A549 (cell line): ENCODE data around the gene TMEM200C.

Experiments
- CEBPB ChIP-seq, 2 experiments: fragments of >200 bp in 1 of 2; sonication (Bioruptor Twin) in 1 of 2; formaldehyde crosslinking in 1 of 2; IDR thresholded peaks; 2 replicates each; pipeline ENCODE4 v1.6.1; 2012 to 2016
- CHD2 ChIP-seq: fragments of 150-350 bp; IDR thresholded peaks from 2 replicates; pipeline ENCODE4 v1.6.1; 2014; ENCODE audit warnings: low read length; ENCODE audit not compliant: partially characterized antibody
- EHF ChIP-seq: fragments of 250-450 bp; sonication (Bioruptor Pico); IDR thresholded peaks from 2 replicates; pipeline ENCODE4 v1.5.0; 2020; ENCODE audit warnings: mild to moderate bottlenecking
- PHF8 ChIP-seq: fragments of 200-600 bp; sonication (generic); IDR thresholded peaks from 2 replicates; pipeline ENCODE4 v1.6.1; 2016; ENCODE audit warnings: low read depth, mild to moderate bottlenecking, antibody characterized with exemption, moderate library complexity, borderline replicate concordance
- POLR2A ChIP-seq: IDR thresholded peaks from 2 replicates; pipeline ENCODE4 v1.6.1; 2012; ENCODE audit warnings: mild to moderate bottlenecking, low read length
- RAD21 ChIP-seq, 2 experiments: fragments of >200 bp in 1 of 2; sonication (Bioruptor Twin) in 1 of 2; formaldehyde crosslinking in 1 of 2; IDR thresholded peaks in 1 of 2; conservative IDR thresholded peaks in 1 of 2; 2 replicates in 1 of 2; 3 replicates in 1 of 2; pipeline ENCODE4 v1.6.1; 2012 to 2018; ENCODE audit warnings: inconsistent platforms in 1 of 2
- TF ChIP-seq, protein P1 (sequence below): fragments of >200 bp; sonication (Bioruptor Twin); formaldehyde crosslinking; IDR thresholded peaks from 3 replicates; pipeline ENCODE4 v1.5.1; 2016
- TF ChIP-seq, protein P2 (sequence below): fragments of >200 bp; sonication (Bioruptor Twin); formaldehyde crosslinking; IDR thresholded peaks from 3 replicates; pipeline ENCODE4 v1.6.1; 2016
- TF ChIP-seq, protein P3 (sequence below): IDR thresholded peaks from 2 replicates; pipeline ENCODE4 v1.6.1; 2012

DNA sequence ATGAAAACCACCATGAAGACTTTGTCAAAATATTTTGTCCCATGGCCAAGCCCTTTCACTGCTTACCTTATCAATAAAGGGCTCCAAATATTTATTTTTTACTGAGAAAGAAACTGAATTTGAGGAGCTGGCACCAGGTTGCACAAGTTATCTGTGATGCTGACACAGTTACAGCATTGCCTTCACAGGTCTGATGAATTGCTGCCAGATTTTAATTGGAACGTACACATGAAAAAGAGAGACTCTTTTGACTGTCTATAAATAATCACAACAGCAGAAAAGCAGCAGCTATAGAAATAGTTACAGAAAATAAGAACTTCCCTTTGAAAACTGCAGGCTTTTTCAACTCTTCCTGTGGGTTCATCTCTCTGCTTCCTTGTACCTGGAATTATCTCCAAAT is 23.9 kb downstream of the TMEM200C start:
- TF ChIP-seq CEBPB (IDR thresholded peaks at IDR 0.05), result no peak
- TF ChIP-seq, protein P1, sequence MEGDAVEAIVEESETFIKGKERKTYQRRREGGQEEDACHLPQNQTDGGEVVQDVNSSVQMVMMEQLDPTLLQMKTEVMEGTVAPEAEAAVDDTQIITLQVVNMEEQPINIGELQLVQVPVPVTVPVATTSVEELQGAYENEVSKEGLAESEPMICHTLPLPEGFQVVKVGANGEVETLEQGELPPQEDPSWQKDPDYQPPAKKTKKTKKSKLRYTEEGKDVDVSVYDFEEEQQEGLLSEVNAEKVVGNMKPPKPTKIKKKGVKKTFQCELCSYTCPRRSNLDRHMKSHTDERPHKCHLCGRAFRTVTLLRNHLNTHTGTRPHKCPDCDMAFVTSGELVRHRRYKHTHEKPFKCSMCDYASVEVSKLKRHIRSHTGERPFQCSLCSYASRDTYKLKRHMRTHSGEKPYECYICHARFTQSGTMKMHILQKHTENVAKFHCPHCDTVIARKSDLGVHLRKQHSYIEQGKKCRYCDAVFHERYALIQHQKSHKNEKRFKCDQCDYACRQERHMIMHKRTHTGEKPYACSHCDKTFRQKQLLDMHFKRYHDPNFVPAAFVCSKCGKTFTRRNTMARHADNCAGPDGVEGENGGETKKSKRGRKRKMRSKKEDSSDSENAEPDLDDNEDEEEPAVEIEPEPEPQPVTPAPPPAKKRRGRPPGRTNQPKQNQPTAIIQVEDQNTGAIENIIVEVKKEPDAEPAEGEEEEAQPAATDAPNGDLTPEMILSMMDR, result no peak
- no peak for TF ChIP-seq POLR2A
- no peak for TF ChIP-seq RAD21 (conservative IDR thresholded peaks at IDR 0.05 in 1 of 2, IDR thresholded peaks at IDR 0.05 in 1 of 2)
- TF ChIP-seq PHF8, result no peak
- TF ChIP-seq, protein P2, sequence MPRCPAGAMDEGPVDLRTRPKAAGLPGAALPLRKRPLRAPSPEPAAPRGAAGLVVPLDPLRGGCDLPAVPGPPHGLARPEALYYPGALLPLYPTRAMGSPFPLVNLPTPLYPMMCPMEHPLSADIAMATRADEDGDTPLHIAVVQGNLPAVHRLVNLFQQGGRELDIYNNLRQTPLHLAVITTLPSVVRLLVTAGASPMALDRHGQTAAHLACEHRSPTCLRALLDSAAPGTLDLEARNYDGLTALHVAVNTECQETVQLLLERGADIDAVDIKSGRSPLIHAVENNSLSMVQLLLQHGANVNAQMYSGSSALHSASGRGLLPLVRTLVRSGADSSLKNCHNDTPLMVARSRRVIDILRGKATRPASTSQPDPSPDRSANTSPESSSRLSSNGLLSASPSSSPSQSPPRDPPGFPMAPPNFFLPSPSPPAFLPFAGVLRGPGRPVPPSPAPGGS, result no peak
- TF ChIP-seq, protein P3, sequence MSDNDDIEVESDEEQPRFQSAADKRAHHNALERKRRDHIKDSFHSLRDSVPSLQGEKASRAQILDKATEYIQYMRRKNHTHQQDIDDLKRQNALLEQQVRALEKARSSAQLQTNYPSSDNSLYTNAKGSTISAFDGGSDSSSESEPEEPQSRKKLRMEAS, result no peak
- no peak for TF ChIP-seq CHD2
- no peak for TF ChIP-seq EHF (CRISPR knock-in tag)
